DND-41 (cell line): ENCODE data around the gene MPP1.

Source experiments
- CTCF ChIP-seq: IDR thresholded peaks from 2 replicates; pipeline ENCODE4 v1.5.1; 2012; ENCODE audit warnings: borderline replicate concordance, low read length, moderate library complexity, mild to moderate bottlenecking; ENCODE audit not compliant: poor library complexity, severe bottlenecking; ENCODE audit errors: extremely low read depth
- EZH2 ChIP-seq: IDR thresholded peaks from 3 replicates; pipeline ENCODE4 v1.6.1; 2012; ENCODE audit warnings: borderline replicate concordance, low read depth, mild to moderate bottlenecking, moderate library complexity, low read length, inconsistent platforms; ENCODE audit not compliant: severe bottlenecking

DNA sequence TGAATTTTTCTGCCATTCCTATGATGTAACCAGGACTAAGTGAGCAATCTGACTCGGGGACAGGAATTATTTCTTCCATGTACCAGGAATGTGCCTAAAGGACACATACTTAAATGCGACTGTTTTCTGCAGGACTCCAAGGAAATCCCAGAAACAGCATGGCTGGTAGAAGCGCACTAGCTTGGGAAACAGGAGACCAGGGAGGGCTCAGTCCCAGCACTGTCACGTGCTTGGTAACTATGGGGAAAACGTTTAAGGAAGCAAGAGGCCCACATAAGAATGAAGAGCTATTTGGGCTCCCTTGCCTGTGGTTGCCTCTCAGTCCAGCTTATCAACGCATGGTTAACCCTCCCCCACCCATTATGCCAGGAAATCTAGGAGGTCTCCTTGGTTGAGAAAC is 19.6 kb downstream of the MPP1 start:
- TF ChIP-seq CTCF (no peak), EZH2 (no peak)
